GM19438 (cell line): Measurements from ENCODE around the gene MBTPS1.

Source experiments
- ATAC-seq: cut with Tn5 transposase; IDR thresholded peaks from one replicate; pipeline ENCODE4 v1.9.1; 2021; ENCODE audit warnings: low read depth; ENCODE audit not compliant: unreplicated experiment

The MBTPS1 gene

DNA sequence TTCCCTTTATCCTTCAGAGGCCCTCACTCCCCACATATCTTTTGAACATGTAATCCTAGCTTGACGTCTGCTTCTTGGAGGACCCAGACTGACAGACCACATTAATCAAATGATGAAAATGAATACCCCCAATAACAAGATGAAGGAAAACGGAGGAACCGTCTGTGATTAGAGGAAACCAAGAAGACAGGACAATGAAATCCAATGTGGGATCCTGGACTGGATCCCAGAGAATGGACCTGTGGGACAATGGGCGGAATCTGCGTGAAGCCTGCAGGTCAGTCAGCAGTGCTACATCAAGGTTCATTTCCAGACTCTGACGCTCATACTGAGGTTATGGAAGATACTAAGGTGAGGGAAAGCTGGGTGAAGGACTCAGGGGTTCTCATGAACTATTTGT, 35.9 kb downstream of the MBTPS1 start:
- no peak for ATAC-seq

DNA sequence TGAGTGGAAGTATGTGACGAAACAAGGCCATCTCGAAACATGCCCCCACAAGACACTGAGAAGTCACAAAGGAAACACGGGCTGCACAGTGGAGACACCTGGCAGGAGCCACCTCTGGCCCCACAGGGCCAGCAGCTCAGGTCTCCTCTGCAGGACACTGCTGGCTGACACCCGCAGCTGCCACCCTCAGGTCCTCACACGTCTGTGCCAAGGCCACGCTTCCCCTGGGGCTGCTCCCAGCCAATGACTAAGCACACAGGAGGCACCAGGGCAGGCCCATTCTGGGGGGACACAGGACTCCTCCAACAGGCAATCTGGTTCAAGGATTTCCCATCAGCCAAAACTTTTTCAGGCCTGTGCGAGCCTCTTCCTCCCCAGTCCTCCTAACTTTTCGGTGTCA, 36.4 kb downstream of the MBTPS1 start:
- no peak for ATAC-seq

DNA sequence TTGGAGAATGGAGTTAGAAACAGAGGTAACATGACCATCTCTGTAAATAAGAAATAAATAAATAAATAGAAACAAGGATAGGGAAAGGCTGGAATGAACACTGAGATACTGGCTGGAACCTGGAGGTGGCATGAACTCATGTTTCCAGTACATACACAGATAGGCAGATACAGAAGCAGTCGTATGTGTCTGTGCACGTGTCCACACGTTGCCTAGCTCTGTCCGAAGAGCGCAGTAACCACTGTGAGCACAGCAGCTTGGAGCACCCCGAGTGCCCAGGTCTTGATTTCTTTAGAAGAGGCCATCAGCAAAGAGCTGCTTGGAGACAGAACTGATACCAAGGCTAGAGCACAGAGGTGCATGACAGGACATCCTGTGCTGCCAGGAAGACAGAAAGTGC, 37.1 kb downstream of the MBTPS1 start:
- ATAC-seq: no peak

DNA sequence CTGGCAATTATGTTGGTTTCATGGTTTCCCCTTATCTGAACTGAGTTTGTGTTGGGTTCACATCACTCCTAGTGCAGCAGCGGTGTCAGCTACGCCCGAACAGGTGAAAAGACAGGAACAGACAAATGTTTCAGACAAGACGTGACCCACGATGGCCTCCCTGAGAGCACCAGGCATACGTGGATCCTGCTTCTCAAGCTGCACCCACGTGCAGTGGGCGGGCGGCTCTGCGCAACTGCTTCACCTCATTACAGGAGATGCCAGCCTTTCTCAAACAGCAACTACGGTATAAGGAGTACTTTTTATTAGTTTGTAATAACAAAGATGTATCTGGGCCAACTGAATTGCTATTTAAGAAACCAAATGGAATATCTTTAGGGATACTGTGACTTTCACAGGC, 41.4 kb downstream of the MBTPS1 start:
- no peak for ATAC-seq

DNA sequence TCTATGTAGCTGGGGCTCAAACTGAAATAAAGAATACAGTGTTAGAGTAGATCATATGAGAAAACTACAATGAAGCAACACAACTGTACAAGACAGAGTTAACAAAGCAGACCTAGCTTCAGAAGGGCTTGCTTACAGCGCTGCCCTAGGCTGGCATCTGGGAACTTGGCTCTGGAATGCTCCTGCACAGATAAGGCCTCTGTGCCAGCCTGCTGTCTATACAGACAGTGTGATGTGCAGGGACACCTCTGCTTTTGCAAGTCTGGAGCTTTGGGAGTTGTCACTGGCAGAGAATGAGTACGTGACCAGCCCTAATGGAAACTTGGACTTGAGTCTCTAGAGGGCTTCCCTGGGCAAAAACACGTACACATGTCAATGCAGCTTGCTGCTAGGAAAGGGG, 42.0 kb downstream of the MBTPS1 start:
- ATAC-seq: no peak

DNA sequence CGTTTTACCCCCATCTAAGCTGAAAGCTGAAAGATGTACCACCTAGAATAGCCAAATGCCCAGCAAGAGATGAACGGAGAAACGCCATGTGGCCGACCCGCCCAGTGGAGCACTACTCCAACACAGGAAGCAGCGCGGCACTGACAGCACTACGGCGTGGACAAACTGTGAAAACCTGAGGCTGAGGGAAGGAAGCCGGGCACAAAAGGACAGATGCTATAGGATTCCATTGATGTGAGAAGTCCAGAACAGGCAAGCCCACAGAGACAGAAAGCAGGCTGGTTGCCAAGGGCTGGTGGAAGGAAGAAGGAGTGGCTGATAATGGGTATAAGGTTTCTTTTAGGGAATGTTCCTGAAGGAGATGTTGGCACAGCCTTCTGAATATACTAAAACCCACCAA, 44.7 kb downstream of the MBTPS1 start:
- ATAC-seq: no peak

DNA sequence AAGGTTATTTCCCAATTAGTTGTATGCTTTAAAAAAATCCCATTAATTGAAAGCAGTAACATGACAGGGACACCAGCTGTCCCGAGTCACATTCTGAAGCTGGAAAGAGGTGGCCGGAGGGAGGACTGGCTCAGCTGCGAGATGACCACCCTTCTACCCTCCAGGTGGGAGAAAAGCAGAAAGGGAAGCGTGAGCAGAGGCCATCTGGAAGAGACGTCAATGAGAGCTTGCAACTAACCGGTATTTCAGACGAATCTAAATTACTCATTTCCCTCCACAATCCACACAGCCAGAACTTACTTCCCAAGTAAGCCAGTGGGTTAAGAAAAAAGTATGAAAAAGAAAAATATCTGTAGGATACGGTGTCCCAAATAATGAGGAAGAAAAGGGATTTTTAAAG, 45.6 kb downstream of the MBTPS1 start:
- no peak for ATAC-seq

DNA sequence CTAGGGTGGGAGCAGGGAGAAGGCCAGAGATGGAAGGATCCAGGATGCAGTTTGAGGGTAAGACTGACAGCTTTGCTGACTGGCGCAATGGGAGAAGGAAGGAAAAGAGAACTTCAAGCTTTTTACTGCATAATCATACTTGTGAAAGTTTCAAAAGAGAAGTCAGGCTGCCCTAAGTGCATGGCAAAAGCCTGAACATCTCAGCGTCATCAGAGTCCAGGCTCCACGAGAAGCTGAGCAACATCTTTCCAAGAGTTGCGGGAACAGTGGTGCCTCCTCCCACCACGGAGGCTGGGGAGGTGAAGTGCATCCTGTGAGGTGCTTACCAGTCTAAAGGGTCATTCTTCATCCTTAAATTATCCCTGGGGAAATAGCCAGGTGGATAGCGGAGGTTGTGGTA, 47.2 kb downstream of the MBTPS1 start:
- no peak for ATAC-seq

DNA sequence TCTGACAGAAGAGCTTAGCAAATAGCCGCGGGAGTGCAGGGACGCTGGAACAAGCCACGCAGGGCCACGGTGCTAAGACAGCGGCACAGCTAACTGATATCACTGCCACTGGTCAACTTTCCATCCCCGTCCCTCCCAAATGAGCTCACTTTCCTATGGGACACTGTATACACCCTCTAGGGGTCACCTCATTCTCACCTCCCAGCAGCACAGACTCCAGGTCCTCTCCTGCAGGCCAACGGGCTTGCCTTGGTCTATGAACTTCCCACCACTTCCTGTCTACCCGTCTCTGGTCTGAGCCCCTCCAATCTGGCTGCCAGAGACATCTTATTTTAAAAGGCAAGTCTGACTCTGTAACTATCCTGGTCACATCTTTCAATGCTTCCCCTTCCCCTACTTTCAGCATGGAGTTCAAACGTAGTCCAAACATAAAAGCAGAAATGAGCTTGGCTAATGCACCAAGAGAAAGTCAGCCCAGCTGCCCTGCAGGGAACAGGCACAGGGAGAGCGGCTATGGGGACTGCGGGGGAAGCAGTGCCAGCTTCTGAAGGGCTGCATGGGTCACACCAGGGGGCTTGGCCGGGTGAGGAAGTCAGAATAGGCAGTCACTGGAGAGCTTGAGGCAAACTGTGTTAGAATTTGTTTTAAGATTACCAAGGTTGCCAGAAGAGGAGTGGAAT, 47.8 kb downstream of the MBTPS1 start:
- no peak for ATAC-seq

DNA sequence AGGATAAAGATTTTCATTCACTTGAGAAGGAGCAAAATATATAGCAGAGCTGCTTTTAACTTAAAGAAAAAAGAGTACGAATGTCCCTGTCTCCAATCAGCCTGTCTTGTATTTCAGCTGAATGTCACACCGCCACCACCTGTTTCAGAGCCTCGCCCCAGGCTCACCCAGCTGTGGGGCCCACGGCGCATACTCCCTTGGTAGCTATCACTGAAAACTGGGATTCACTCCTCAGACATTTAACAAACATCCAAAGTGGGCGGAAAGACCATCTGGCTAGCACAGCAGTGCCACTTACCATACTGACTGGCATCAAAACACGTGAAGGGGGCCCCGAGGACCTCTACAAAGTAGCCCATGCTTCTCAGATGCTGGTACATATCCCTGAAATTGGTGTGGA, 48.7 kb downstream of the MBTPS1 start:
- ATAC-seq: no peak

DNA sequence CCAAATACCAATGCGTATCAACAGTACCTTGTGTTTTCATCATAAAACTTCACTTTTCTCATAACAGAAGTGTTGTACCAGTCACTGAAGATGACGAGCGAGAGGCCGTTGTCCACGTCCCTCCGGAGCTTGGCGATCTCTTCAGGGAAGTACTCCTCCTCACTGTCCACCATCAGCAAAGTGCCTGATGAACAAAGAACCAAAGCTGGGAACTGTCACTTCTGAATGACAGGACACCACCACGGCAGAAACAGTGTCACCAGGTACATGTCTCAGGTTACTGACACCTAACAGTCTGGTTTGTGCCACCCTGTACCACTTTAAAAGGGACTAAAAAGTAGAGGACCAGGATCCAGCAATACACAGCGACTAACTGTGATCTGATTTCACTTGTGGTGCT, 49.1 kb downstream of the MBTPS1 start:
- ATAC-seq: no peak

DNA sequence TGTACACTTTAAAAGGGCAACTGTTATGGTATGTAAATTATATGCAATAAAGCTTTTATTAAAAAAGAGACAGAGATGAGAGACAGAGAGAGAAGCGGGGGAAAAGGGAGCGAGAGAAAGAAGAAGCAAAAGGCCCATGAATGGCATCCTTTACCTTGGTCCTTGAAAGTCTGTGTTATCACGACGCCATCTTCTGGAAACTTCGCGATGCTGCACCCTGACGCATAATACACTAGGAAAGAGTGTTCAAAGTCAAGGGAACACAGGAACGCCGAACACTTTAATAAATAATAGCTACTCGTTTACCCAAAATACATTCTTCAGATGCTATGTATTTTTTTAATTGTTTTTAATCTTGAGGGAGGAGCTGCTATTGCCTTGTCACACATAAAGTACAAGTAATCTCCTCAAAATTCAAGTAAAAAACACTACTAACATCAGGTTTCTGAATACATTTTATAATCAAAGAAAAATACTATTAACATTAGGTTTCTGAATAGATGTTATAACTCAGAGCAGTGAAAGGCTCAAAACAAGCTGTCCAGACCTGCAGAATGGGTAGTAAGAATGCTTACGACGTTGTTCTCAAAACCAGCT, 51.1 kb downstream of the MBTPS1 start:
- ATAC-seq: no peak

DNA sequence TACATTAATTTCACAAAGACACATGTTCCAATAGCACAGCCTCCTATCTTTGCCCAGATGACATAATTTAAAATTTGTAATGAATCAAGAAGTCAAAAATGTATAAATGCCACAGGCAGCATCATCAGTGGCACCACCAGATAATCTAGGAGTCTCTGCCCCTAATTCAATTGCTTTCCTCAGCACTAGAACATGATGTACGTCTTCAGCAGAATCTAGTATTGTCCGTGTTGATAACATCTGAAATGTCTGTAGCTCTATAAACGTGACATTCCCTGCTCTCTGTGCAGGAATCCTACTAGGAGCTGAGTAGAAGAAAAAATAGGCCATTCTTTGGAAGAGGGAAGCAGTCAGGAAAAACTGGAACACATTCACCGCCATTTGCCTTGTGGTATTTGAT, 52.8 kb downstream of the MBTPS1 start:
- ATAC-seq: no peak

DNA sequence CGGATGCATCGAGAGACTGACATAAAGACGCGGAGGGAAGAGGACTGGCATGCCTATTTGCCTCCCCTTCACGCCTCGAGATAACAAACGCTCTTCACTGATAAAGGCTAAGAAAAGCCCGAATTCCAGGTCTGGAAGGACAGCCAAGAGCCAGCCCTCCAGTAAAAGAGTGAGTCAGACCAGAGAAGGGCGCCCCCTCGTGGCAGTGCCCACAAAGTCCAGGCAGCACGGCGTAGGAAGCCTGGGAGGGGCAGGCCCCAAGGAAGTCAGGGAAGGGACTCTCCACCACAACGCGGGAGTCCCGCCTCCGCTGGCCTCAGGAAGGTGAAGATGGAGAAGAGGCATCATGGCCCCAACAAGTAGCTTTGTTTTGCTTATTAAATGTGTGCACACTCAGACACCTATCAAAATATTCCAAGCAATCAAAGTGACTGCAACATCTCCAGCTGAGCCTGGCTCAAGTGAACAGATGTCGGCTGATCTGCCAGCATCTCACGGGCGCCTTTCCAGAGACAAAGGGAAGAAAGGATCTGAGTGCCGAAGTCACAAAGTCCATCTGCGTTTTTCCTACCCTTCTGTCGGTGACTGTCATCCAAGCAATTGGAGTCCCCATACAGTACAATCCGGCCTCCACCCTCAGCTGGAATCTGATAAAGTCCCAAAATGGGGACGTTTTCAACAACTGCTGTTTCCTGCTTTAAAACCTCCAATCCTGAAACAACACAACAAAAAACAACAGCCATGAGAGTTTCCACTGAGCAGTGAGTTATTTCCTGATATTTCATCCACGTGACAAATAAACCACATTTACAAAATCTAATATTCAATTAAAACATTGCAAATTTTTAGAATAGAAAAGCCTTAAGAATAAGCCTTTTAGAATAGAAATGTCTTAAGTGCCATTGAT, 53.8 kb downstream of the MBTPS1 start:
- no peak for ATAC-seq

DNA sequence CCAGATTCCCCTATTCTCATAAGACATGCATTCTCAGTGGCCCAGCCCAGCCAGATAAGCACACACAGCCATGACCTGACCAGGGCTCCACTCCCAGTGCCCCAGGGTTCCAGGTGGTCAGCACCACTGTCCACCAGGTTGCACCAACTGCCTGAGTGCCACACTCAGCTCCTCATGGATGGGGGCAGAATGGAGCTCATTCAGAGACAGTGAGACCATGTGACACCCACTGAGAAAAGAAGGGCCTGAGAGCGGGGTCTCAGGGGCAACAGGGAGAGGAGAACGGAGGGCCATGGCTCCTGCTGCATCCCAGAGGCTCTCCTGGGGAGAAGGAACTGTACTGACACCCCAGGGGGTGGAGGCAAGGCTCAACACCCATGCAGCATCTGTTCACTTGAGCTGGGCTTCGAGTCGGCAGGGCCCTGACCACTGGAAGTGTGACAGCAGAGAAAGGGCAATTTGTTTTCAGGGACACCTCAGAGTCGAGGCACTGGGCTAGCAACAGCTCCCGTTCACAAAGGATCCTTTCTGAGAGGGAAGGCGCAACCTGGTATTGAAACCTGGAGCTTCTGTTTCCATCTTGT, 55.4 kb downstream of the MBTPS1 start:
- no peak for ATAC-seq

DNA sequence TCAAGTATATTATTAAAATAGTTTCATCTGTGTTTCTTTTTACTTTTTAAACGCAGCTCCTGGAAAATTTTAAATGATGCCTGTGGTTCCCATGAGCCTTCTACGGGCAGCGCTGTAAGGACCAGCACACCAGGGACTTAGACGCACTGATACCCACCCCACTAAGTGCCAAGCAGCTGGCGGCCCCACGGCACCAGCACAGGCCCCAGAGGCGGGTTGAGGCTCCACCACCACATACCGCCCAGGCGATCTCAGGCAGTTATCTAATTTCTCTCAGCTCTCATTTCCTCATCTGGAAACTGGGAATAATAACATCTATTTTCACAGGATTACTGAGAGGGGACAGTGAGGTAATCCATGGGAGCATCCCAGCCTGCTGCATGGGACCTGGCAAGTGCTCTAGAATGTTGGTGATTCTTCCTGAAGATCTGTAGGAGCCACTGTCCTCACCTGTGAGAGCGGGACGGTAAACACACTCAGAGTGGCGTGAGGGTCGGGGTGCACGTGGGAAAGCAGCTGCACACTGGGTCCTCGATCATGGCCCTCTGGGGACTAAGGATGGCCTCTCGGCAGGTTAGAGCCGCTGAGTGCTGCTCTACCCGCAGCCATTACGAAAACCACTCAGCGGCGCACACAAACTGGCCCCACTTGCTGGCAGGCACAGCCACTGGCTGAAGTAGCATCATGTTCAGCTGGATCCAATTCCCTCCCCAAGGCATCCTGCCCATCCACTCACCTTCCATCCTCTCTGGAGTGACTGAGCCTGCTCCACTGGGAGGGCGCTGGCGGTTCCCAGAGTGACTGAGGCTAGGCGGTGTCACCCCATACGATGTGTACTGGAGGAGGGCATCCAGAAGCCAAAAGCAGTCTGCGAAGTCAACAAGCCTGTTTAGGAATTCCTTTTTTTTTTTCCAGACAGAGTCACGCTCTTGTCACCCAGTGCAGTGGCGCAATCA, 56.5 kb downstream of the MBTPS1 start:
- no peak for ATAC-seq

DNA sequence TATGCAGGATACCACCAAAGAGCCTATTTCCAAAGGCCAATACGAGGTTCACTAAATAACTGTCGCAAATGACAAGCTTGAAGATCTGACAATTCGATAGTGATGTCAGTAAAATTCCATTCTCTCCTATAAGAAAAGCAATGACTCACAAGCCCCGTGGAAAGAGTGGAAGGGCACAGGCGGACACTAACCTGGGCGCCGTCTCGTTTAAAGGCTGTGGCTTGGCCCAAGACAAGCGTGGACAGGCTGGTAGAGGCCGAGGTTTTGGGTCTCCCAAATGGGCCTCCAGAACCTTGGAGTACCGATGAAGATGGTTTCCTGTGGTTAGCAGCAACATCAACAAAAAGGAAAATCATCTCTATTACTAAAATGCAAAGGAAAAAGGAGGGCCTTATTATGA, 57.6 kb downstream of the MBTPS1 start:
- ATAC-seq: no peak

DNA sequence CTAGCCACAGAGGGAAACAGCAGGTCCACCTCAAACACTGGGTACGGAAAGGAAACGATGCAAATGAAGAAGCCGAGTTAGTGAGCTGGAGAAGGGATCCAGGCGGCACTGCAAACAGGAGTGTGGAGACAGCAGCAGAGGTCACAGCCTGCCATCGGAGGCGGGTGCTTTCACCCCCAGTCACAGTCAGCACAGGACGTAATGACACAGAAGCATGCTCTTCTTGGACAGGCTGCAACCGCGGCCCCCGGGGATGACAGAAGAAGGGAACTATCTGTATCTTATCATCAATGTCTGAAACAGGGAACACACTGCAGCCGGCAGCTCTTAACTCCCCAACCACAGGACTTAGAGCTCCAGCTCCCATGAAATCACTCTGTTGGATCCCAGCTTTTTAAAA, 58.1 kb downstream of the MBTPS1 start:
- no peak for ATAC-seq

DNA sequence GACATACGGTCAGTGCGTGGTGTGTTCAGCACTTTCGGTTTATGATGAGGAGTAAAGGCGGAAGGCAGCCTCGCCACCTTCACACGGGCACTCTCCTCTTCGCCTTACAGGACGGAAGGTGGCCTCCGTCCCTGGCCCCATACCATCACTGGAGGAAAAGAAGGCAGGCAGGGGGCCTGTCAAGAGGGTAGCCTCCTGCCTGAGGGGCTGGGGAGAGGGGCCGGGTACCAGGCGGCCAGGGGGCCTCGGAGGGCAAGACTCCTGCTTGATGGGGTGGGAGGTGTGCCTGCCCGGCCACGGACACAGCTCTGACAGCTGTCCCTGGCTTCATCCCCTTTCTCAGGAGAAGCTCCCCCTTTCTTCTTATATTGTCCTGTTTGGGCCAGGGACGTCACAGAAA, 58.5 kb downstream of the MBTPS1 start:
- ATAC-seq: no peak

DNA sequence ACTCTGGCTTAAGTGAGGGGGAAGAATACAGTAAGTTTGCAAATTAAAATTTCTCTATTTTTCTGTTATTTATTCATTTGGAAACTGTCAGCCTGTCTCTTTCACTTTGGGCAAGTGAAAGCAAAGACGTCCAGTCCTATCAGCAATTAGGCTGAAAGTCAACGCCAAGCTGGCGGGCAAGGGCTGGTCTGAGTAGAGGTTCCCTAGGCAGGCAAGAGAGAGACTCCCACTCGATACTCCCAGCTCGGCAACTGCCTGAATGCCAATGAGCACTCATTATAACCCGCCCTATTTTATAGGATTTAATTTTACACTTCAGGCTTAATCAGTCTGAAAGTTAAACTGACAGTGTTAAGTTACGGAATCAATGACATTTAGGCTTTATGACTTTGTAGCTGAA, 59.8 kb downstream of the MBTPS1 start:
- ATAC-seq: no peak
